ENCODE results near the gene ZFP14.

DNA sequence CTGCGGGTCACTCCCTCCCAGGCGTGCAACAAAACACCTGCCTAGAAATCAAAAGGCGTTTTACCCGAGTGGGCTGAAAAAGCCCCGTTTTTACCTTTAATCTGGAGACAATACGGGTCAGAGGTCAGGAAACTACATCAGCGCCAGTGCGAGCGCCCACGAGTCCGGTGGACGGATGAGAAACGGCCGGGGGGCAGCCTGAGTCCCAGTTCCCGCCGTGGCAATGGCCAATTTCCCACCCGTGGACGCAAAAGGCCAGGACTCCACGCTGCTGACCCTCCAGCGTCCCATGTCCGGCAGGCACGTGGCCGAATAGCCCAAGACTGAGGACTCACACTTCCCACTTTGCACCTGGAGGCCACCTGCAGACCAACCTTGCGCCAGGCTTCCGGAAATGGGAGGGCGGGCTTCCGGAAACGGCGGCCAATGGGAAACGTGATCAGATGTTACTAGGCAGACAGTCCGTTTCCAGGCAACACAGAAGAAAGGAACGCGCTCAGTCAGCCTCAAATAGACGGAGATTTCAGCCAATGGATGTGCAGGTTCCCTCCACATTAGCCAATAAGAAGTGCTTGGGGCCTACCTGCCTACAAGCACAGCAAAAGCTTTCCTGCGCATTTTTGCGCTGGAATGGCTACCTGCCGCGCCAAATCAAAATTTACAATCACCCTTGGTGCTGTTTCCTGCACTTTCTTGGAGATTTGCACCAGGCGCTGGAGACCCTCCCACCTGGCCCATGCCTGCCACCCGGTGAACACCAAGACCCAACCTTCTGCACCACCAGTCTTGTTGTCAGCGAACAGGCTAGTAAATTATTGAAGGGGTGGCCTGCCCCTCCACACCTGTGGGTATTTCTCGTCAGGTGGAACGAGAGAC is 47.4 kb downstream of the ZFP14 start:
- TF ChIP-seq, protein P1, sequence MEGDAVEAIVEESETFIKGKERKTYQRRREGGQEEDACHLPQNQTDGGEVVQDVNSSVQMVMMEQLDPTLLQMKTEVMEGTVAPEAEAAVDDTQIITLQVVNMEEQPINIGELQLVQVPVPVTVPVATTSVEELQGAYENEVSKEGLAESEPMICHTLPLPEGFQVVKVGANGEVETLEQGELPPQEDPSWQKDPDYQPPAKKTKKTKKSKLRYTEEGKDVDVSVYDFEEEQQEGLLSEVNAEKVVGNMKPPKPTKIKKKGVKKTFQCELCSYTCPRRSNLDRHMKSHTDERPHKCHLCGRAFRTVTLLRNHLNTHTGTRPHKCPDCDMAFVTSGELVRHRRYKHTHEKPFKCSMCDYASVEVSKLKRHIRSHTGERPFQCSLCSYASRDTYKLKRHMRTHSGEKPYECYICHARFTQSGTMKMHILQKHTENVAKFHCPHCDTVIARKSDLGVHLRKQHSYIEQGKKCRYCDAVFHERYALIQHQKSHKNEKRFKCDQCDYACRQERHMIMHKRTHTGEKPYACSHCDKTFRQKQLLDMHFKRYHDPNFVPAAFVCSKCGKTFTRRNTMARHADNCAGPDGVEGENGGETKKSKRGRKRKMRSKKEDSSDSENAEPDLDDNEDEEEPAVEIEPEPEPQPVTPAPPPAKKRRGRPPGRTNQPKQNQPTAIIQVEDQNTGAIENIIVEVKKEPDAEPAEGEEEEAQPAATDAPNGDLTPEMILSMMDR (conservative IDR thresholded peaks at IDR 0.05 in 1 of 2, IDR thresholded peaks at IDR 0.05 in 1 of 2; ENCODE audit: extremely low read depth in 1 of 2, insufficient read depth in 1 of 2, low read depth in 1 of 2, low read length in 2 of 2): no peak
- no peak for TF ChIP-seq EZH2 (IDR thresholded peaks at IDR 0.05; ENCODE audit: borderline replicate concordance, low read length)
